Eye (tissue), 1 donor: ENCODE results near the gene IFT80.
"Not testable (repeated sequence)": the region's sequence is repeated elsewhere in the genome, so short reads cannot be mapped to it uniquely, and the experiment has no call there.

Experiments
- DNase-seq: peaks from one replicate; pipeline ENCODE4 v3.0.0-alpha.2; 2015

Gene IFT80

GRCh38 chr3:160400030-160400701 is 1.1 kb upstream of the IFT80 start:
- DNase-seq: no peak

DNA sequence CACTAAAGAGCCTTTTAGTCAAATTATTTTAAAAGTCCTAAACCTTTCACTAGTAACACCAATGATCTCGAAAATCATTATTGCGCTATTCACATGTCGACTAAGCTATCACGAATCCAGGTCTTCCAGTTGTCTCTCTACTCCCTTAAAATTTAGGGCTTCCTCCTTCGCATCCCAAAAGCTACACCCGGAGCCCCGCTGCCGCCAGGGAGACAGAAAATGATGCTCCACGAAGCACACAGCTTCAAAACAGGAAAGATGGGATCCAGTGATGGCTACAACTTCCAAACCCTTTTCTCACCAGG is 253 bp downstream of the IFT80 start:
- DNase-seq: no peak

DNA sequence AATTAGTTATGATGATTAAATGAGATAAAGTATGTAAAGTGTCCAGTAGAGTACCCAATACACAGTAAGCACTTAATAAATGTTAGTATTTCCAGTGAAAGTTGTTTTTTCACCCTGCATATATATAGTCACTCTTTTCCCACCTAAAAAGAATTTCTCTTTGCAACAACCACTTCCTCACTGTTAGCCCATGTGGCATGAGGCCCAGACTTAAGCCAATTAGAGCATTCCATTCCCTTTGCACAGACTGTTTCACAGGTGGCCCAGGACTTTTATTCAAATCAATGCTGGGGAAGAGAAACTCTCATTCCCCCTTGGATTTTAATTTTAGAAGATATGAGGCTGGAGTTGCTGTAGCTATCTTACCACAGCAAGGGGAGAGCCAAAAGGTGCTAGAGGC is 3.7 kb downstream of the IFT80 start:
- peak; percentile 45 for DNase-seq

- no peak for DNase-seq
Observed at GRCh38 chr3:160394009-160394392, 5.0 kb downstream of the IFT80 start.

GRCh38 chr3:160393346-160394008 is 5.5 kb downstream of the IFT80 start:
- no peak for DNase-seq

DNA sequence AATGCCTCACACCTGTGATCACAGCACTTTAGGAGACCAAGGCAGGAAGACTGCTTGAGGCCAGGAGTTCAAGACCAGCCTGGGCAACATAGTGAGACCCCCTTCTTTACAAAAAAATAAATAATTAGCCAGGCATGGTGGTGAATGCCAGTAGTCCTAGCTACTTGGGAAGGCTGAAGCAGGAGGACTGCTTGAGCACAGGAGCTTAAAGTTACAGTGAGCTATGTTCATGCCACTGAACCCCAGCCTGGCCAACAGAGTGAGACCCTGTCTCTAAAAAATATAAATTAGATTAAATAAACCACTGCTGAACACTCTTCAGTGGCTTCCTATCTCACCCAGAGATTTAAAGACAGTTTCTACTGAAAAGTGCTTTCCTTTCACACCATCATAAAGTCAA is 6.2 kb downstream of the IFT80 start:
- no peak for DNase-seq

GRCh38 chr3:160390565-160391138 is 8.4 kb downstream of the IFT80 start:
- DNase-seq: no peak

DNA sequence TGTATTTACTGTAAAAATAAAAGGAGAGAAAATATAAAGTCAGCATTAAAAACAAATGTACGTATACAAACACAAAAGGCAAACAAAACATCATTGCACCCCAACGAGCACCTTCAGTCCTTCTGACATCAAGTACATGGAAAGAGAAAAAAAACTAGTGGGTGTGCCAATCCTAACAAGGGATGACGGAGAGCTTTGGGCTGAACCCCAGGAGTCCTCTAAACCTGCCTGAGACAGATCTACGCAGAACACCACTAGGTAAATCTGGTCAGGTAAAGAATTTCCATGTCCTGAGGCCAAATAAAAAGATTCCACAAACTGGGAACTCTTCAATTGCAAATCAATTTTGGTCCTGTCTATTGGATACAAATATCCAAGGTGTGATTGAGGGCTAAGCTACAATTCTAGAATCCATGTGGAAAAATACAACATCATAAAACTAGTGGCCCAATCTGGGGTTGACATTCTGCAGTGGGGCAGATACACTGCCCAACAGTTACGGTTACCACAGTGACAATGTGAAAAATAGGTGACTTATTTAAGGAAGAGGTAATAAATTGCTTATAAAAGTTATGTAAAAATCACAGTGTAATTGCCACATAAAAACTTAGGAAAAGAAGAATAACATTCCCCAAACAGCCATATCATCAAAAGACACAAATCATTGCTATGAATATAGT is 14.2 kb downstream of the IFT80 start:
- no peak for DNase-seq

GRCh38 chr3:160381470-160381869 is 17.6 kb downstream of the IFT80 start:
- no peak for DNase-seq

GRCh38 chr3:160379628-160380214 is 19.3 kb downstream of the IFT80 start:
- no peak for DNase-seq

DNA sequence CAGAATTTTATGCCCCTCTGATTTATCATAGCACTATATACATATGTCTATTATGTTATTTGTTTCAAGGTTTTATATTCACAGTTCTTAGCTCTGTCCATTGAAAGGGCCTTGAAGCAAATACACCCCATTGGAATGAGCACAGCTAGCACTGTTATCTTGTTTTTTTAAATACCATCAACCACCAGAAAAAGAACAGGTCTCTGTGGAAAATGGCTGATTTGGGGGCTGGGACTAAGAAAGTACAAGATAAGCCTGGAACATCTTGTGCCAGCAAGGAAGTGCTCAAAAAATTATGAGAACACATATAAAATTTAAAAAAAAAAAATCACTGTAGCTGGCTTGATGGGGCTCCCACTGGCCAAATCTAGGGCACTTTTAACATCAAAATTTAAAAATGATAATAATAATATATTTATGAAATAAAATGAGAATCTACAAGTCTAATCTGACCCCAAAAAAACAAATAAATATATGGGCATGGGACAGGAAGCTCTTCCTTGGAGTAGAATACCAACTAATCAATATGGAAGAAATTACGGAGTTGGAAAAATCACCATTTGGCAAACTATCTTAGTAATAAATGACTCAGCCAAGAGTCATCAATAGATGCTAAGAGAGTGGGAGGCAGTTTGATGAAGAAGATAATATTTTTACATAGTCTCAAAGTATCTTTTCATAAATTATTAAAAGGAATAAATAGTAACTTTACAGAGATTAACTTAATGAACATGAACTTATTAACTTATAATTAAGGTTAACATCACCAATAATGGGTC is 20.5 kb downstream of the IFT80 start:
- no peak for DNase-seq

DNA sequence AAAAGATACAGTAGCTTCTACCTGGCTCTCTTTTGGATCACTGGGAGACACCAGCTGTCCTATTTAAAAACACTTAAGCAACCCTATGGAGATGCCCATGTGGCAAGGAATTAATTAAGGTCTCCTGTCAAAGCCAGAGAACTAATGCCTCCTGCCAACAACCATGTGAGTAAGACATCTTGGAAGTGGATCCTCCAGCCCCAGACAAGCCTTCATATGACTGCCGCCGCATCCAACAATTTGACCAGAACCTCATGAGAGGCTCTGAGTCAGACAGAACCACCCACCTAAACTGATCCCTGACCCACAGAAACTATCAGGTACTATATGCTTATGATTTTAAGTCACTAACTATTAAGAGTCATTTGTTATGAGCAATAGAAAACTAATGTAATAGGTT is 22.3 kb downstream of the IFT80 start:
- no peak for DNase-seq

- DNase-seq: no peak
Observed at GRCh38 chr3:160374925-160375324, 24.1 kb downstream of the IFT80 start.

- DNase-seq: no peak
Observed at GRCh38 chr3:160374472-160374871, 24.6 kb downstream of the IFT80 start.

- DNase-seq: no peak
Observed at GRCh38 chr3:160373655-160374054, 25.4 kb downstream of the IFT80 start.

DNA sequence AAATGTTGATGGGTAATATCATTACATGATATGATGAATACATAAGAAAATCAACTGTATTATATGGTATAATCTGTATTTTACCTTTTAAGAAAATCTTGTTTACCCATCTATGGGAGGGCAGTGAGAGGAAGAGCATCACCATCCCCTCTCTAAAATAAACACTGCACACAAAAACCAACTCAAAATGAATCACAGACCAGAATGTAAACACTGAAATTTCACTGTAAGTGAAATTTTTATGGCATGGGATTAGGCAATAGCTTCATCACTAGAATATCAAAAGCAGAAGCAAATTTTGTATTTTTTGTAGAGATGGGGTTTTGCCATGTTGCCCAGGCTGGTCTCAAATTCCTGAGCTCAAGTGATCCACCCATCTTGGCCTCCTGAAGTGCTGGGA is 26.2 kb downstream of the IFT80 start:
- DNase-seq: no peak

DNA sequence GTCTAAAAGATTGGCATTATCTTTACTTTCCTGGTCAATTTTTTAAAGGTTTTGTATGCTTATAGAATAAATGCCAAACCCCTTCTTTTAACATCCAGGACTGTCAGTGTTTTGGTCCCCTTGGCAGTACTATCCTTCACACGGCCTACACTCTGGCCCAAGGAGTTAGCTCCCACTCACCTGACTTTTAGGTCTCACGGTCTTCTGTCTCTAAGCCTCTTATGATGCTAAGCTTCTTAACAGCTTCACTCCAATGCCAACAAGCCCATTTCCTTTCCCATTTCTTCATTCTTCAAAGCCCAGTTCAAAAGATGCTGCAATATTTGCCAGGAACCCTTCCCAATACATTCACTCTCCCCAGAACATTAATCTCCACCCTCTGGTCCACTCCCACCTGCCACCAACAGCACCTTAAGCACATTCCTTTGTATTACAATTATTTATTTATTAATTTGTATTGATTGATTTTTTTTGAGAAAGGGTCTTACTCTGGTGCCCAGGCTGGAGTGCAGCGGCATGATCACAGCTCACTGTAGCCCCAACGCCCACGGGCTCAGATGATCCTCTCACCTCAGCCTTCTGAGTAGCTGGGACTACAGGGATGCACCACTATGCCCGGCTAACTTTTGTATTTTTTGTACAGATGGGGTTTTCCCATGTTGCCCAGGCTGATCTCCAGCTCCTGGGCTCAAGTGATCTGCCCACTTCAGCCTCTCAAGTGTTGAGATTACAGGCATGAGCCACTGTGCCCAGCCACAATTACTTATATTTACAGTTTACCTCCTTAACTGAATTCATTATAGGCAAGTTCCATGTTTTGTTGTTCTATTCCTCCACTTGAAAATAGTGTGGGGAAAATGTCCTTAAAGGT is 27.8 kb downstream of the IFT80 start:
- DNase-seq: no peak

DNA sequence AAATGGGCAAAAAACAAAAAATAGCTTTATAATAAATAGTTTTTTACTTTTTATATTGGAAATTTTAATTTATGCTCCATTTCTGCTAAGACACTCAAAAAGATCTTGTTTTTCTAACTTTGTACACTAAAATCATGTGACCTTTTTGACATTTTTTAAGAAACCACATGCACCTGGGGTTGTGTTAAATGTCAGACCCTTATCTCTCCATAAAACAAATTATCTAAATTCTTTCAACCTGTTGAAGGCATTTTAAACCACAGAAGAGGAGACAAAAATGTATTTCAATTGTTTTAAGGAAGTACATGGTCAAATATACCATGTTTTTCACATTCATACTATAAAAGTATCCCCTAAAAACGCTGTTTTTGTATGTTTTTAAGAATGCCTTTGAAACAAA is 29.2 kb downstream of the IFT80 start:
- no peak for DNase-seq

GRCh38 chr3:160368804-160369203 is 30.2 kb downstream of the IFT80 start:
- DNase-seq: no peak

DNA sequence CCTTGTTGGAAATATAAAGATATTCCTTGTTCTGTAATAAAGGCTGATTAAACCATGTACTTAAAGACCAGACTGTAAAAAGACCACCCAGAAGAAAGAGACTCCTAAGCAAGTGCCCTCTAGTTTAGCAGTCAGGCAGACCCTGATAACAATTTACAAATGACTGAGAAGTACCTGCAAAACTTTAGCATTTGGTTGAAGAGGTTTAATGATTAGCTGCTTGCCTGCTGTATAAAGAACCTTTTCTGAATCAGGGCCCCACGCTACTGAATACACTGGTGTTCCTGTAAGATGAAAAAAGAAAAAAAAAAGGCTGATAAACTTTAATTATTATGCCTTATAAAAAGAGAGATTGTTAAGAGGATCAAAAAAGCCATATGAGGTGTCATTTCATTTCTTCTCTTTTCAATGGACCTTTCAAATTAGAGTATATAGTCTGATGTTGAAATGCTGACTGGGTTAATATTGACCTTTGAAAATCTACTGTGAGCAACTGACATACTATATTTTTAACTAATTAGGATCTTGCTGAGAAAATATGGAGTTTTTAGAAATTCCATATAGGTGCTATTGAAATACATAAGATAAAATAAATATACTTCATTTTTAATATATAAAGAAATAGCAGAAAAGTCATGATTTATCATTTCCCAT is 33.0 kb downstream of the IFT80 start:
- DNase-seq: no peak

DNA sequence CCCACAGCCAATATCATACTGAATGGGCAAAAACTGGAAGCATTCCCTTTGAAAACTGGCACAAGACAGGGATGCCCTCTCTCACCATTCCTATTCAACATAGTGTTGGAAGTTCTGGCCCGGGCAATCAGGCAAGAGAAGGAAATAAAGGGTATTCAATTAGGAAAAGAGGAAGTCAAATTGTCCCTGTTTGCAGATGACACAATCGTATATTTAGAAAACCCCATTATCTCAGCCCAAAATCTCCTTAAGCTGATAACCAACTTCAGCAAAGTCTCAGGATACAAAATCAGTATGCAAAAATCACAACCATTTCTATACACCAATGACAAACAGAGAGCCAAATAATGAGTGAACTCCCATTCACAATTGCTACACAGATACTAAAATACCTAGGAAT is 36.1 kb downstream of the IFT80 start:
- not testable (repeated sequence) for DNase-seq
